ENCODE measurements around the gene STARD7. TPM values are rescaled to one million over a fixed set of nuclear protein-coding genes. Genes with fewer than 3 reads are reported as not detected.
A peak's percentile ranks its signal among the peaks of the same experiment; 100 is the strongest.
"Not testable (repeated sequence)": the region's sequence is repeated elsewhere in the genome, so short reads cannot be mapped to it uniquely, and the experiment has no call there.

STARD7 gene
- total RNA-seq, 4 donors from 2014 or later = 69.4 to 92.4 (median 76.8) TPM

- TF ChIP-seq EP300 (IDR thresholded peaks at IDR 0.05) (no peak), POLR2AphosphoS5 (IDR thresholded peaks at IDR 0.05) (no peak), POLR2A (IDR thresholded peaks at IDR 0.05) (no peak)
- no peaks in the 10 kb centered on the region for H3K4me1 ChIP-seq
- no peak overlapping the region for H3K27ac ChIP-seq
- no peaks in the 10 kb centered on the region for H3K36me3 ChIP-seq
- no peaks in the 10 kb centered on the region for H3K9me3 ChIP-seq
- H3K27me3 ChIP-seq = no peaks in the 10 kb centered on the region
- H3K4me3 ChIP-seq = no peak overlapping the region
- 98% methylated on average over 5 of the region's 5 CpGs for WGBS
- DNase-seq (ENCODE audit: low spot score in 2 of 2) = no peak
Observed at GRCh38 chr2:96163415-96163767, 45.2 kb downstream of the STARD7 start.

- Histone ChIP-seq H3K36me3 (no peaks in the 10 kb centered on the region), H3K27me3 (peaks cover 1% of the 10 kb centered on the region), H3K9me3 (no peaks in the 10 kb centered on the region), H3K4me1 (no peaks in the 10 kb centered on the region), H3K27ac (no peak overlapping the region), H3K4me3 (no peak overlapping the region)
- no peak for DNase-seq (ENCODE audit: low spot score in 2 of 2)
- TF ChIP-seq EP300 (IDR thresholded peaks at IDR 0.05) (no peak), POLR2AphosphoS5 (IDR thresholded peaks at IDR 0.05) (no peak), POLR2A (IDR thresholded peaks at IDR 0.05) (no peak), CTCF (IDR thresholded peaks at IDR 0.05) (no peak)
- 50% methylated on average over 5 of the region's 5 CpGs for WGBS
Observed at GRCh38 chr2:96161898-96162297, 46.7 kb downstream of the STARD7 start.

GRCh38 chr2:96160366-96160765, 48.3 kb downstream of the STARD7 start:
- not testable (repeated sequence) for H3K36me3 ChIP-seq; H3K27ac ChIP-seq; H3K27me3 ChIP-seq; H3K4me3 ChIP-seq; H3K4me1 ChIP-seq; H3K9me3 ChIP-seq; DNase-seq (ENCODE audit: low spot score in 2 of 2)
- 98% methylated on average over 5 of the region's 5 CpGs for WGBS

GRCh38 chr2:96159084-96159830, 49.4 kb downstream of the STARD7 start:
- TF ChIP-seq CTCF (IDR thresholded peaks at IDR 0.05) = no peak
- TF ChIP-seq POLR2A (IDR thresholded peaks at IDR 0.05) = no peak
- no peak for TF ChIP-seq EP300 (IDR thresholded peaks at IDR 0.05)
- no peak for TF ChIP-seq POLR2AphosphoS5 (IDR thresholded peaks at IDR 0.05)
- H3K4me1 ChIP-seq = no peaks in the 10 kb centered on the region
- no peaks in the 10 kb centered on the region for H3K36me3 ChIP-seq
- no peak overlapping the region for H3K27ac ChIP-seq
- H3K4me3 ChIP-seq = no peak overlapping the region
- peaks cover 3% of the 10 kb centered on the region for H3K27me3 ChIP-seq
- H3K9me3 ChIP-seq = no peaks in the 10 kb centered on the region
- WGBS = 83% methylated on average over 16 of the region's 17 CpGs
- DNase-seq (ENCODE audit: low spot score in 2 of 2) = no peak

- 96% methylated on average over 8 of the region's 14 CpGs for WGBS
- Histone ChIP-seq H3K36me3 (no peaks in the 10 kb centered on the region), H3K4me3 (no peak overlapping the region), H3K9me3 (no peaks in the 10 kb centered on the region), H3K27ac (no peak overlapping the region), H3K27me3 (peaks cover 3% of the 10 kb centered on the region), H3K4me1 (no peaks in the 10 kb centered on the region)
- TF ChIP-seq EP300 (IDR thresholded peaks at IDR 0.05) = no peak
- TF ChIP-seq POLR2AphosphoS5 (IDR thresholded peaks at IDR 0.05) = no peak
- TF ChIP-seq POLR2A (IDR thresholded peaks at IDR 0.05) = no peak
- TF ChIP-seq CTCF (IDR thresholded peaks at IDR 0.05) = no peak
- DNase-seq (ENCODE audit: low spot score in 2 of 2) = no peak
Observed at GRCh38 chr2:96158554-96158940, 50.1 kb downstream of the STARD7 start.

GRCh38 chr2:96157649-96158553, 50.7 kb downstream of the STARD7 start:
- WGBS = 56% methylated on average over 17 of the region's 19 CpGs
- Histone ChIP-seq H3K4me3 (no peak overlapping the region), H3K9me3 (no peaks in the 10 kb centered on the region), H3K4me1 (no peaks in the 10 kb centered on the region), H3K36me3 (no peaks in the 10 kb centered on the region), H3K27ac (no peak overlapping the region), H3K27me3 (peaks cover 3% of the 10 kb centered on the region)
- DNase-seq (ENCODE audit: low spot score in 2 of 2) = peak in 1 of 2 donors; percentile 46
- TF ChIP-seq CTCF (IDR thresholded peaks at IDR 0.05) (no peak), EP300 (IDR thresholded peaks at IDR 0.05) (no peak), POLR2A (IDR thresholded peaks at IDR 0.05) (no peak), POLR2AphosphoS5 (IDR thresholded peaks at IDR 0.05) (no peak)
